Posterior vena cava (tissue), 2 donors: ENCODE results near the gene BCAS1. TPM values are rescaled to one million over a fixed set of nuclear protein-coding genes. Genes with fewer than 3 reads are reported as not detected.

ENCODE experiments used
- DNase-seq: peaks from one replicate; pipeline ENCODE4 v3.0.0-alpha.2; 2020; ENCODE audit warnings: low spot score
- intact Hi-C, 2 donors: fragments of 100-400 bp; cut with DNase I; formaldehyde crosslinking; loops; one replicate each; pipeline versions ENCODE4 v1.14.1 to v1.14.2; 2022 to 2023
- total RNA-seq, 2 donors: library from RNA; stranded (reverse); fragmentation: NEBNext Ultra II Directional; extraction: Animal tissue kit (Norgen Biotek cat#: 25700); gene quantifications; one replicate each; pipeline ENCODE4 v1.2.1, GENCODE V29; 2021
- donor health status: DM: yes; HTN: yes; CAD: no.
- donor health status: DM: yes; HTN: yes; CAD: no.

The BCAS1 gene
- total RNA-seq, 2 donors from 2014 or later, result 0.86 to 1.8 TPM

DNA sequence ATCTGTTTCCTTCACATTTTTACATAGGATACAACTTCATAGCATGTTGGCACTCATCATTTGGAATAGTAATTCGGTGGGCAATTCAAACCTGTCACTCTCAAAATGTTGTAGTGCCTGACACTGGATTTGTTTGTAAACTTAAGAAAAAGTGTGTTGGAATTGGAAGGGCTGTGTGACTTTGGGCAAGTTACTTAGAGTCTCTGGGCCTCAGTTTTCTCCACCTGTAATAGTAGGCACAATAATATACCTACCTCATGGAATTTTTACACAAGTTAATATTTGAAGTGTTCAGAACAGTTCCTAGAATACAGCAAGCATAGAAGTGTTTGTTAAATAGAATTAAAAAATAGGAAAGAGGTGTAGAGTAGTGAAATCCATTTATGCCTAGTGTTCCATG lies 15.0 kb upstream of the BCAS1 start:
- intact Hi-C loops, result no loop called here
- DNase-seq, result no peak

DNA sequence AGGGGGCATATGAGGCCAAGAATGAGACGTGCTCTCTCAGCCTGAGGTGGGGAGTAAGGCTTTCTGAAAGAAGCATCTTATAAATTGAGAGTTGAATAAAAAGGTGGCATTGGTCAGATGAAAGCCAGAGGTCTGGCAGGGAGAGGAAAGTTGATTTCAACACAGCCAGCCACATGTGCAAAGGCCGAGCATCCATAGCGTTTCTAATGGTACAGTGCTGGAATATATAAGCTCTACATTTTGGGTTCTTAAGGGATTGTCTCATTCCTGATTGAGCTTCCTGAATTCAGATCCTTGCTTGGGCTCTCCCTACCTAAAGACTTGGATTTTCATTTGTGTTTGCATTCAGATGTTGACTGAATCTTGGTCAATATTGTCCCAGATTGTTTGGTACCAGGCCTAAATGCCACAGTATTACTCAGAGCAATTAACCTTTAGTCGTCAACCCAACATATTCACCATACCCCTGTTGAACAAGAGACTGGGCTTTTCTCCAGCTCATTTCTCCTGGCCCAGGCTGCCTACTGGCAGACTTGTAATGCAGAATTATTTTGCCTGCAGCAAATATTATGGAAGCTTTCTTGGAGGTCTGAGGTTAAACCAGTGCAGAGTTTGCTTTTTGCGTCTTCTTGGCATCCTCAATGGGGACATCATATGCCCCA lies 14.5 kb upstream of the BCAS1 start:
- intact Hi-C loops, result no loop called here
- no peak for DNase-seq

DNA sequence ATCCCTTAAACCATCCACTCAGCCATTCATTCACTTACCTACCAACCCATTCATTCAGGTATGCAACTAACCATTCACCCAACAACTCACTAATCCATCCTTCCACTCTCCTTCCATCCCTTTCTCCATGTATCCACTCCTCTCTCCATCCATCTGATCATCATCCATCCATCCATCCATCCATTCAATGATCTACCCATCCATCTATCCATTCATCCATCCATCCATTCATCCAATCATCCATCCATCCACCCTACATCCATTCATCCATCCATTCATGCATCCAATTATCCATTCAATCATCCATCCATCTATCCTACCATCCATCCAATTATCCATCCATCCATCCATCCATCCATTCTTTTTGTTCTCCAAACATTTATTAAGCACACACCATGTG lies 13.8 kb upstream of the BCAS1 start:
- intact Hi-C loops, result no loop called here

DNA sequence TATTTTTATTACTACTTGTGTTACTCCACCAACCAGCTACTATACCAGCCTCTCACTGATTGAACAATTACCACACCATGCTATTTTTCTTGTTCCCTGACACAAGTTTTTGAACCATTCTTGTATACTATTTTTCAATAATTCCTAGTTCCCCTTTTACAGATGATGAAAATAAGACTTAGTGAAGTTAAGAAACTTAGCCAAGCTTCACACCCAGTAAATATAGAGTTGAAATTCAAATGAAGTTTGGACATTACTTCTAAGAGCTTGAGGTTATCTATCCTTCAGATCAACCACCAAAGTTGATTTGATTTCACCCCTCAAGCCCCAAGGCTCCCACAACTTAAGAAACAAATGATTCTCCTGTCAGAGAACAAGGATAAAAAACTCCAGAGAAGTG lies 13.1 kb upstream of the BCAS1 start:
- intact Hi-C loops, result no loop called here
- DNase-seq, result no peak

More for the DNA sequence above, 13.8 kb upstream of the BCAS1 start:
- no peak for DNase-seq

DNA sequence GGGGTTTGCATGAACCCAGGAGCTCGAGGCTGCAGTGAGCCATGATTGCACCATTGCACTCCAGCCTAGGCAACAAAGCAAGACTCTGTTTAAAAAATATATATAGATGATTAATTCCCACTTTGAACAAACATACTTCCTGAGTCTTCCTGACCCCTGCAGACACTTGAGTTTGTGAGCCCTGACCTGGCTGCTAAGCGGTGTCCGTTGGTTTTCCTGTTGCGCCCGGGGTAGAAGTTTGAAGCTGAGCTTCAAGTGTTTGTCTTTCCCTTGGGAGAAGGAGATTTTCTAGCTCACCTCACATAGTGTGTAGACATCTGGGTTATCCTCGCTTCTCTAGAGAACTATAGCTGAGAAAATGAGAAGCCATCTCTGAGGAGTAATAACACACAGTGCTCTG lies 11.7 kb upstream of the BCAS1 start:
- intact Hi-C loops, result no loop called here
- DNase-seq, result no peak

DNA sequence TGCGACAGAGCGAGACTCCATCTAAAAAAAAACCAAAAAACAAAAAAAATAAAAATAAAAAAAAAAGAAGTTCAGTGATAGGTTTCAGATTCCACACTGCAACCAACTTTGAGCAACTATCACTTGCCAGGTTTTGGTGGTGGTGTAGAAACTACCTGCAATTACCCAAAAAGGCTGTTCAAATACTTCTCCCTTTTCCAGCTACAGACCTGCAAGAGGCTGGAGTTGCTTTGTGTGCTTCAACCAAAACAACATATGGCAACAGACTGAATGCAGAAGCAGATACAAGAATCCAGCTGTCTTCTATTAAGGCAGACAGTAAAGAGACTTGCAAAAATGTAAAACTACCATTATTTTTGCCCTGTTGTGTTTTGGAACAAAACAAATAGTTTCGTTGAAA lies 9.3 kb upstream of the BCAS1 start:
- DNase-seq, result no peak
- intact Hi-C loops, result no loop called here

DNA sequence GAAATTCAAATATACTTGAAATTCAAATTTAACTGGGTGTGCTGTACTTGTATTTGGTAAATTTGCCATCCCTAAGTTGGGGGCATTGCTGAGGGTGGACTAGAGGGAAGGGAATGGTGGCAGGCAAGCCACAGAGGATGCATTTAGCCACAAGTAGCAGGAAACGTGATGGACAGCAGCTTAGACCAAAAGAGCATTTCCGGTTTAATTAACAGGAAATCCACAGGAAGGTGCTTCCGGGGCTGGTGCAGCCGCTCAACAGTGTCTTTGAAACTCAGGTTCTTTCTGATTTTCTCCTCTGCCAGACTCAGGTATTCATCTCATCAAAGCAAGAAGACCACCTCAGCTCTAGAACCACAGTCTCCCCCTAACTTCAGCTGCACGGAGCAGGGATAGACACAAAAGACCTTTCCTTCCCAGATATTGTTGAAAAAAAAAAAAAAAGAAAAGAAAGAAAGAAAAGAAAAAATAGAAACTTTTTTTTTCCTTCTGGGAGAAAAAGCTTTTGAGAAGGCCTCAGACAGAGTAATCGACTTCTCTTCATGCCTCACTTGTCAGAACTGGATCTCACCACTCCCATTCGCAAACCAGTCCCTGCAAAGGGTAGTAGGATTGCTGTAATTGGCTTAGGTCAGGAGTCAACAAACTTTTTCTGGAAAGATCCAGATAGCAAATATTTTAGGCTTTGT lies 8.0 kb upstream of the BCAS1 start:
- intact Hi-C loops, result no loop called here
- no peak for DNase-seq

DNA sequence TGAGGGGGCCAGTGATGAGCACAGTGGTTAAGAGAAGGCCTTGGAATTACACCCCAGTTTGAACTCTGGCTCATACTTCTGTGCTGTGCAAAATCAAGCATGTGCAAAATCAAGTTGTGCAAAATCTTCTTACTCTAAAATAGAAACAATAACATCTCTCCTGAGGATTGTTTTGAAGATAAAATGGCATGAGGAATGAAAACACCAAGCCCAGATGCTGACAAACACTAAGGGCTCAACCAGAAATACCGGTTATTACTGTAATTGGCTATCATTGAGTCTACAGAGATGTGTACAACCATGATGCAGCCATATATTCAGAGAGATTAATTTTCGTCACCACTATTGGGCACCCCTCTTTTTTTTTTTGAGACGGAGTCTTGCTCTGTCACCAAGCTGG lies 5.9 kb upstream of the BCAS1 start:
- DNase-seq, result no peak
- intact Hi-C loops, result no loop called here

DNA sequence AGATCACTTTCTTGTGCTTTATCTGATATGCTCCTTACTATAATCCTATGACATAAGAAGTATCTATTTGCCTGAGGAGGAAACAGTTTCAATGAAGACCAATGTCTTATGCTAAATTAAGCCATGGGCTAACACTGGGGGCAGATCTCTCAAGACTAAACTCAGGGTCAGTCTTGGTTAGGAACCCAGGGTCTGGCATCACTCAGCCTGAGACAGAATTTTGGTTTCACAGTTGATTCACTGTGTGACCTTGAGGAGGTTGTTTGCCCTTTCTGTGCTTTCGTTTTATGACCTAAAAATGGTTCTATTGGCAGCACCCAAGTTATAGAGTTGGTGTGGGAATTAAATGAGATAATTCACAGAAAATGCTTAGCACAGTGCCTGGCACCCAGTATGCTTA lies 4.9 kb upstream of the BCAS1 start:
- intact Hi-C loops, result no loop called here
- no peak for DNase-seq

DNA sequence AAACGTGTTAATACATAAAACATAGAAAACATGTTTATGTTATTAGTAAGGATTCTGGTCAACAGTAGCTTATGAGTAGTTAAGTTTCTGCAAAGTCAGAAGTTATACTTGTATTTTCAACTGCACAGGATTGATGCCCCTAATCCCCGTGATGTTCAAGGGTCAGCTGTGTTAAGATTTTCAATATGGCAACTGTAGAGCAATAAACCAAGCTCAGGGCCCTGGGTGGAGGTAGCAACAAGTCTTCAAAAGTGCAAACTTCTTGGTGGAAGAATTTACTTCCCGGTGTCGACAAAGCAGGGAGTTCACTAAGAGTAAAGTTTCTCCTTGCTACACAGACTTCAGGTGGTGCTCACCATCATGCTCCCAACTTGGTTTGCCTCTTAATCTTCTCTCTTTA lies 4.1 kb upstream of the BCAS1 start:
- intact Hi-C loops, result no loop called here
- no peak for DNase-seq

DNA sequence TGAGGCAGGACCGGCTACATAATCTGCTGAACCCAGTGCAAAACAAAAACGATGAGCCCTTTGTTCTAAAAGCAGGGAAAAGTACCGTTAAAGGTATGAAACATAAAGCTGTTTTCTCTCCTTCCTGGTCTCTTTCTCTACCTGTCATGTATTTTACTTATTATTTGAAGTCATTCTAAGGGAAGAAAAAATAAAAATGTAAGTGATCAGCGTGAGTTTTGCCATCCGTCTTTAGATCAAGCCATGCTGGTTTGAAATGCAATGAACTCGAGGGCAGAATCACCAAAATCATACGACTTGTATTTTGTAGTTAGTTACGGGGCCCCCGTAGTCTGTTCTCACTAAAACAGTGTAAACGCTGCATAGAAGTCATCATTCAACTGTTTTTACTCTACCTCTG lies 2.9 kb upstream of the BCAS1 start:
- no peak for DNase-seq
- intact Hi-C loops, result no loop called here

DNA sequence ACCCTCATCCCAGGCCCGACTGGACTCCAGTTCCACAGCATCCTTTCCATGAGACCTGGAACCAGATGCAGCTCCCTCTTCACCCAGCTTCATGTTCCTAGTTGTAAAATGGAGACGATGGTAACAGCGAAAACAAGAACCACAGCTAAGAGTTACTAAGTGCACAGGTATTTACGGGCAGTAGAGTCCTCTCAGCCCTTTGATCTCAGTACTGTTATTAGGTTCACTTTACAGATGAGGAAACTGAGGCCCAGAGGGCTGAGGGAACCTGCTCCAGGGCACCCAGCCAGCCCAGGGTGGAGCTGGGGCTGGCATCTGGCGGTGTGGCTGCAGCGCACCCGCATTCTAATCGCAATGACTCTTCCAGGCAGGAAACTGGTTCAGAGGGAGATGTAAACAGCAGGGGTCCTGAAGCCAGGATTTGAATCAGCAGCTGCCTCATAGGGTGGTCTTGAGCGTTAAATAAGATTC lies 858 bp downstream of the BCAS1 start:
- DNase-seq, result no peak
- intact Hi-C loops, result no loop called here

DNA sequence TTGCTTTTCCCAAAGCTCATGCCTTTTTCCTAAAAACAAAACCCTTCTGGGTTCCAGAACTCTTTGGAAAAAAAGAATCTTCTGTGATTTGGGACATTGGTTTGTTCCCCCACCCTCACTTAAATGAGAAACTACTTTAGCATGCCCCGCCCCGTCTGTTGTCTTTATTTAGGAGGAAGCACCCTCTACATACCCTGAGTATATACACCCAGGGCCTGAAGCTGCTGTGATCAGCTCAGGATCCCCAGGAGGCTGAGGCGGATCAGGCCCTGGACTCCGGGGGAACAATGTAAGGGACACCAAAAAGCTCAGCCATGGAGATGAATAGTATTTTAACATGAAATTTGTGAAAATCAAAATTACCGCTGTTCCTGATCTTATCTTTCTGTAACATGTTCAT lies 1.4 kb downstream of the BCAS1 start:
- intact Hi-C loops, result no loop called here
- no peak for DNase-seq

DNA sequence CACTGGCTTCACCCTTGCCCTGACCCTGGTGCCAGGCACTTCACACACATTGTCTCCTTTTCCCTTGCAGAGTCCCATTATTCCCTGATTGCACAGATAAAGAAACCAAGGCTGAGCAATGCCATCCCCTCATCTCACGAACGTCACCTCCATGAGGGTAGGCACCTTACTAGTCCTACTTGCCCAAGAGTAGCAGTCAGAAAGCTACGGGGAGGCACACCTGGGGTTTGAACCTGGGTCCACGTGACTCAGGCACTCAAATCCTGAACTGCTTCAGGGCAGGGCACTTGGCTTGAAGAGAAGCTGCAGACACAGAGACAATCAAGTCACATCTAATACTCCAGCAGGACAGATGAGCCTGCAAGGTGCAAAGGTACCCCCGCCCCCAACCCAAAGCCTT lies 1.9 kb downstream of the BCAS1 start:
- DNase-seq, result no peak
- intact Hi-C loops, result no loop called here

DNA sequence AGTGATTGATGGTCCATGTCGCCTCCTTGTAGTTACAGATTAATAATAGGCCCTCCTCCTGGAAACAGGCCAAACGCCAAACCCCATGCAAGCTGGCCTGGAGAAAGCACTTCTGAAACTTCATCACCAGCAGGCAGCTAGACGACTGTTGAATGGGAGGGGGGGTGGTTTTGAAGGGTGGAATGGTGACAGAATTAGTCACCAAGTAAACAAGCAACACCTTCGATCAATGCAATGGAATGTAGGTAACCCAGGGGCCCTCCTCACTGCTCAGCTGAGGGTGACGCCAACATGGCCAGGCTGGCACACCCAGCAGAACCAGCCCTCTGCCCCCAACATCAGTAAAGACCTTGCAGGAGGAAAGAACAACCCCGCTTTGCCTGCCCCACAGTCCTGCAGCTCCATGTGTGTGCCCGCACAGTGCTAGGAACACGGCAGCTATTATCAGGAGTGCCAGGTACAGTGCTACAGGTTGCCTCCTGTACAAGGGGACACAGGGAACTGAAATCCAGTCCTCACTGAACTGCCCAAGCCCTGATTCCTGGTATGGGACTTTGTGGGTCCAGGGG lies 2.7 kb downstream of the BCAS1 start:
- intact Hi-C loops, result no loop called here
- no peak for DNase-seq

DNA sequence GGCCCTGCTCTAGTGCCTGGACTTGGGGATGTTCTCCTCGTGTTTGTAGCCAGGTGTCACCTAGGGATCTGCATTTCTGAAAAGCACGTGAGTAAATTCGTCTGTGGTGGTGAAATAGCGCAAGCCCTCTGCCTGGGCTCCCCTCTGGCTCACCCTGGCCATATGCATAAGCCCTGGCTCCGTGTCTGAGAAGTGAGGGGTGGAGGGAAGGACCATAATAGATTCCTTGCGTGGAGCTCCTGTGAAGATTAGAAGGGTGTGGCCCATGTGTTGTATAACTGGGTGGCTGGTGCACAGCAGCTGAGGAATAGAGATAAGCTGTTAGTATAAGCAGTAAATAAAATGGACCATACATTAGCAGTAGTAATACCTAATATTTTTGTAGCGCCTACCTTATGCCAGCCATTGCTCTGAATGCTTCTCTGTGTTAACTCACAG lies 4.8 kb downstream of the BCAS1 start:
- DNase-seq, result no peak
- intact Hi-C loops, result no loop called here

DNA sequence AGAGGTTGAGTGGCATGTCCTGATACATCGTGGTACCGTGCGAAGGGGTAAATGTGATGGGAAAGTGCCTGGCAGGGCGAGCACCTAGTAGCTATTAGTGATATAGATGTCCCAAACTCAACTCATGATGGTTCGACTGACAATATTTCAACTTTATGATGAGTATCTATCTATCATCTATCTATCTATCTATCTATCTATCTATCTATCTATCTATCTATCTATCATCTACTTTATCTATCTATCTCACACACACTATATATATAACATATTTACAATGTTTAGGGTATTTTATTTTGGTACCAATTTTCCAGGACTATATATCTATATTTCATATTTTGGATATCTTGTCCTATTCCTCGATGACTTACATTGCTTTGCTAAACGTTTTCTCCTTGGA lies 5.5 kb downstream of the BCAS1 start:
- no peak for DNase-seq
- intact Hi-C loops, result no loop called here

DNA sequence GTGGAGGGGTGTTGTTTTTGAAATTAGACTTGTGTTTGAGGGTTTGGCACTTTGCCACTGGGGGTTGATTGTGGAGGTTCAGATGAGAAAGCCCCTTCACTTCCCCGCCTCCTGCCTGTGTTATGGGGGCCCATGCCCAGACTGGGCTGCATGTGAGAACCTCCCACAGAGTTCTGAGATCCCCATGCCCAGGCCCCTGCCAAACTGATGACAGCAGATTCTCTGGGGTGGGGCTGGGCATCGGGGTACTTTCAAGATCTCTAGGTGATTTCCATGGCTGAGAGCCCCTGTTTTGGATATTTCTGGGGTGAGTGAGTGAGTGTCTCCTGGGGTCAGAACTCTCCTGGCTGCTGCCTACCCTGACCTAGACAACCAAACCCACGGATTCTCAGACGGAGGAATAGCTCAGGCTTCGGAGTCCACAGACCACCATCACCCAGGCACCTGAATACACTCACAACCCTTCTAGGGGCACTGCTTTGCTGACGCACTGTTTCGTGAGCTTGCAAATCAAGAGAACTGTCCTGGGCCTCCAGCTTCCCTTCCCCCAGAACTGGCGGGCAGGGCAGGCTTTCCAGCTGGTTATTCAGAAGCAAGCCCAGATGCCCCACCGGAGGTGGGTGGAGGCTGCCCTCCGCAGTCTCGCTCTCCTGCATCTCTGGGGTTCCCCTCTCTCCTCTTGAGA lies 6.3 kb downstream of the BCAS1 start:
- intact Hi-C loops, result no loop called here
- DNase-seq, result no peak

DNA sequence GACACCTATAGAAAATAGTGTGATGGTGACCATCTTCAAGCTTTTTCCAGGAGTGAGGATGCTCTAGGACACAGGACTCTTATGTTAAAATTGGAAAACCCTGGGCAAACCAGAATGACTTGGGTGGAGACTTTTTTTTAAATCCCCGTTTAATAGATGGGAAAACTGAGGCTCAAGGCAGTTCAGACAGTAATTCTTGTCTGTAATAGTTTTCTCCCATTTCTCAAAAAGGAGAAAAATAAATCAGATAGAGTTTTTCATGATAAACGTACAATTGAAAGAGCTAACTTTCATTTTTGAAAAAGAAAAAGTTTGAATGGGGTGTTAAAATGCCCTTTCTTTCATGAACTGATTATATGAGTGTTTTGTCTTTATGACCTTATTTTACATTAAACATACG lies 6.8 kb downstream of the BCAS1 start:
- intact Hi-C loops, result no loop called here
- DNase-seq, result no peak

DNA sequence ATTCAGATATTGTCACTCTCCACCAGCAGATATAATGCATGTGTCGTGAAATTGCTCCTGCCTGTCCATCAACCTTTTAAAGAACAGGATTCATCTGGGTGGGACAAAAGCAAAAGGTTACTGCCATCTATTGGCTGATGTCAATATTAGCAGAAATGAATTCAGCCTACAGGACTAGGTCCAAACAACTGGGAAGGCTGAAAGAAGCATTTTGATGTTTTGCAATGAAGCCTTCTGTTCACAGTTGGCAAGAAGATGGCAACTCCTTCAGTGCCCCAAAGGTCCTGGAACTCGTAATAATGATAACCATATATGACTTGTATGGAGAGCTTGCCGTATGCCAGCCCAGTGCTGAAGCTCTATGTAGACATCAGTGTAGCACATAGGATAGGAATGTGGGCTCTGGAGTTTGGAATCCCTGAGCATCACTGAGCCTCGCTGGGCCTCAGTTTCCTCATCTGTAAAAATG lies 7.5 kb downstream of the BCAS1 start:
- intact Hi-C loops, result no loop called here
- DNase-seq, result no peak
